HepG2 (cell line): ENCODE results near the gene STX8. TPM values are rescaled to one million over a fixed set of nuclear protein-coding genes. Genes with fewer than 3 reads are reported as not detected.

Source experiments
- ATAC-seq: fragments of 200-7000 bp; cut with Tn5 transposase; 3 replicates; pipeline ENCODE4 v1.9.1; 2020; ENCODE audit warnings: mild to moderate bottlenecking, moderate library complexity
- BruUV-seq: library from RNA; stranded (reverse); fragments of 400-500 nt; replicated peaks from 2 replicates; lab custom pipeline; 2021; lab: Mats Ljungman, UMichigan
- CTCF ChIA-PET: fragments of 300-600 bp; formaldehyde crosslinking; extraction: SDS; loops from one replicate; lab custom pipeline; 2021; ENCODE audit warnings: low total read pairs, inconsistent platforms, low intra/inter-chr PET ratio; lab: Yijun Ruan, JAX
- POLR2A ChIA-PET: fragments of 350-600 bp; sonication (Branson Sonifier 250); formaldehyde crosslinking; loops from one replicate; lab custom pipeline; 2020; ENCODE audit warnings: antibody characterized with exemption, inconsistent platforms; lab: Yijun Ruan, JAX
- DNase-seq: peaks from one replicate; pipeline ENCODE4 v3.0.0-alpha.2; 2015; ENCODE audit warnings: low spot score
- FAIRE-seq: peaks from 3 replicates; lab custom pipeline; 2011; peaks lifted over from hg19 to GRCh38; lab: Jason Lieb, UNC
- H2AFZ ChIP-seq: one replicate; pipeline ENCODE4 v1.6.1; 2011; ENCODE audit warnings: low read length, inconsistent platforms
- H3K27ac ChIP-seq: fragments of 300-600 bp; 3 replicates; pipeline ENCODE4 v1.8.0; 2011; ENCODE audit warnings: mixed run types, mild to moderate bottlenecking, mixed read lengths, low read length, inconsistent platforms; ENCODE audit not compliant: insufficient read depth; ENCODE audit errors: extremely low read length
- H3K27me3 ChIP-seq, 2 experiments: fragments of 200-600 bp in 1 of 2; 2 replicates in 1 of 2; 3 replicates in 1 of 2; pipeline versions ENCODE4 v1.6.0 to v1.8.0; 2011; ENCODE audit warnings: low read length in 2 of 2, mild to moderate bottlenecking in 2 of 2, moderate library complexity in 2 of 2, inconsistent platforms in 1 of 2; ENCODE audit not compliant: insufficient read depth in 2 of 2, control insufficient read depth in 1 of 2
- H3K36me3 ChIP-seq, 2 experiments: fragments of 200-600 bp in 1 of 2; replicated peaks in 1 of 2; 2 replicates in 1 of 2; 3 replicates in 1 of 2; pipeline versions ENCODE4 v1.5.1 to v1.8.0; 2011; ENCODE audit warnings: low read length in 2 of 2, inconsistent platforms in 1 of 2; ENCODE audit not compliant: insufficient read depth in 2 of 2, control insufficient read depth in 1 of 2
- H3K4me1 ChIP-seq: 2 replicates; pipeline ENCODE4 v1.5.1; 2012; ENCODE audit warnings: low read length, inconsistent platforms; ENCODE audit not compliant: insufficient read depth
- H3K4me2 ChIP-seq: 2 replicates; pipeline ENCODE4 v1.6.0; 2011; ENCODE audit warnings: low read depth, low read length, inconsistent platforms
- H3K4me3 ChIP-seq, 3 experiments: fragments of 200-600 bp in 1 of 3; sonication (generic), shearing (Covaris generic) in 1 of 3; replicated peaks in 1 of 3; 2 replicates each; pipeline ENCODE4 v1.5.1; 2011 to 2016; ENCODE audit warnings: low read length in 3 of 3, inconsistent platforms in 2 of 3, low read depth in 2 of 3, mild to moderate bottlenecking in 2 of 3, control low read depth in 1 of 3, mixed read lengths in 1 of 3; ENCODE audit not compliant: insufficient read depth in 1 of 3
- H3K79me2 ChIP-seq: one replicate; pipeline ENCODE4 v1.6.1; 2011; ENCODE audit warnings: low read length, inconsistent platforms; ENCODE audit not compliant: insufficient read depth
- H3K9ac ChIP-seq: 2 replicates; pipeline ENCODE4 v1.6.0; 2011; ENCODE audit warnings: mild to moderate bottlenecking, low read depth, low read length, inconsistent platforms; ENCODE audit not compliant: insufficient read depth
- H3K9me3 ChIP-seq: 2 replicates; pipeline ENCODE4 v1.5.1; 2012; ENCODE audit warnings: mild to moderate bottlenecking, low read length
- H4K20me1 ChIP-seq: 2 replicates; pipeline ENCODE4 v1.6.0; 2011; ENCODE audit warnings: inconsistent platforms, mild to moderate bottlenecking, low read length, moderate library complexity; ENCODE audit not compliant: insufficient read depth
- DPF2 ChIP-seq: sonication (generic); formaldehyde crosslinking; IDR thresholded peaks from 2 replicates; pipeline ENCODE4 v1.4.0; 2020; ENCODE audit warnings: mild to moderate bottlenecking, low read depth, missing genetic modification reagents, borderline replicate concordance
- FOXK2 ChIP-seq: fragments of 450-650 bp; IDR thresholded peaks from 2 replicates; pipeline ENCODE4 v1.6.1; 2016
- MEIS1 ChIP-seq: sonication (generic); formaldehyde crosslinking; IDR thresholded peaks from 2 replicates; pipeline ENCODE4 v1.9.0; 2021; ENCODE audit warnings: mild to moderate bottlenecking, missing genetic modification reagents, moderate library complexity, borderline replicate concordance
- MLLT10 ChIP-seq: sonication (generic); formaldehyde crosslinking; IDR thresholded peaks from 2 replicates; pipeline ENCODE4 v1.4.0; 2020; ENCODE audit warnings: missing genetic modification reagents
- WGBS: methylation state at CpG from one replicate; pipeline ENCODE4 v1.1.6; 2017; ENCODE audit warnings: low lambda C conversion rate; 5-methylcytosine and 5-hydroxymethylcytosine counted together
- in situ Hi-C: cut with HindIII; loops from 2 replicates; pipeline ENCODE4 v1.10.0; 2017; ENCODE audit warnings: low pct_unique_long_range_greater_than_20kb; ENCODE audit not compliant: extremely low pct_ligation_motif_present
- intact Hi-C: fragments of 100-400 bp; cut with micrococcal nuclease; formaldehyde crosslinking; loops from one replicate; pipeline ENCODE4 v1.10.0; 2022; ENCODE audit not compliant: unreplicated experiment
- polyA plus RNA-seq, 8 experiments: library from polyadenylated mRNA; depleted of rRNA in 3 of 8; stranded (reverse) in 7 of 8; unstranded in 1 of 8; fragments of >200 nt; fragmentation: Illumina TruSeq in 4 of 8; extraction: Trizol in 4 of 8; gene quantifications; 2 replicates each; pipeline versions ENCODE4 v1.2.1 to v1.2.3, GENCODE V29; 2011 to 2016; ENCODE audit warnings: low read depth in 4 of 8, missing spikeins in 1 of 8, mixed read lengths in 1 of 8; ENCODE audit not compliant: insufficient read depth in 1 of 8
- total RNA-seq, 5 experiments: library from RNA; depleted of rRNA; stranded (reverse); fragments of >200 nt; fragmentation: Illumina TruSeq; extraction: Trizol; gene quantifications; 2 replicates each; pipeline ENCODE4 v1.2.3, GENCODE V29; 2016; ENCODE audit warnings: low read depth in 1 of 5
- TF ChIP-seq, protein P1 (sequence below): sonication (generic); formaldehyde crosslinking; IDR thresholded peaks from 2 replicates; pipeline ENCODE4 v1.8.1; 2023; ENCODE audit warnings: mild to moderate bottlenecking, missing genetic modification reagents
- TF ChIP-seq, protein P2 (sequence below): sonication (generic); formaldehyde crosslinking; IDR thresholded peaks from 2 replicates; pipeline ENCODE4 v1.8.1; 2022; ENCODE audit warnings: mild to moderate bottlenecking, missing genetic modification reagents

The STX8 gene
- total and polyA plus RNA-seq, 2 of the 13 experiments (the other 11 are each of a cell fraction or from before 2014, with no cell fraction given), result 36.4 to 53.6 TPM

DNA sequence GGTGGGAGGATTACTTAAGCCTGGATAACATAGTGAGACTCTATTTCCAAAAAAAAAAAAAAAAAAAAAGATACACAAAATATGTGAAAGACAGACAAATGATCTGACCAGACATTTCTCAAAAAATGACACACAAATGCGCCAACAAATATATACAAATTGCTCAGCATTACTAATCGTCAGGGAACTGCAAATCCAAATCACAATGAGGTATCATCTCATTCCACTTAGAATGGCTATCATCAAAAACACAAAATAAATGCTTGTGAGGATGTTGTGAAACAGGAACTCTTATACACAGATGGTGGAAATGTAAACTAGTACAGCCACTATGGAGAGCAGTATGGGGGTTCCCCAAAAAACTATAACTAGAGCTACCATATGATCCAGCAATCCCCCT lies 62.4 kb downstream of the STX8 start (continued):
- TF ChIP-seq, protein P1, sequence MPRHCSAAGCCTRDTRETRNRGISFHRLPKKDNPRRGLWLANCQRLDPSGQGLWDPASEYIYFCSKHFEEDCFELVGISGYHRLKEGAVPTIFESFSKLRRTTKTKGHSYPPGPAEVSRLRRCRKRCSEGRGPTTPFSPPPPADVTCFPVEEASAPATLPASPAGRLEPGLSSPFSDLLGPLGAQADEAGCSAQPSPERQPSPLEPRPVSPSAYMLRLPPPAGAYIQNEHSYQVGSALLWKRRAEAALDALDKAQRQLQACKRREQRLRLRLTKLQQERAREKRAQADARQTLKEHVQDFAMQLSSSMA (CRISPR knock-in tag), result no peak
- TF ChIP-seq FOXK2, result no peak
- TF ChIP-seq, protein P2, sequence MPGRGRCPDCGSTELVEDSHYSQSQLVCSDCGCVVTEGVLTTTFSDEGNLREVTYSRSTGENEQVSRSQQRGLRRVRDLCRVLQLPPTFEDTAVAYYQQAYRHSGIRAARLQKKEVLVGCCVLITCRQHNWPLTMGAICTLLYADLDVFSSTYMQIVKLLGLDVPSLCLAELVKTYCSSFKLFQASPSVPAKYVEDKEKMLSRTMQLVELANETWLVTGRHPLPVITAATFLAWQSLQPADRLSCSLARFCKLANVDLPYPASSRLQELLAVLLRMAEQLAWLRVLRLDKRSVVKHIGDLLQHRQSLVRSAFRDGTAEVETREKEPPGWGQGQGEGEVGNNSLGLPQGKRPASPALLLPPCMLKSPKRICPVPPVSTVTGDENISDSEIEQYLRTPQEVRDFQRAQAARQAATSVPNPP (CRISPR knock-in tag), result no peak
- no peak for TF ChIP-seq DPF2 (CRISPR knock-in tag)
- no peak for TF ChIP-seq MLLT10 (CRISPR knock-in tag)

DNA sequence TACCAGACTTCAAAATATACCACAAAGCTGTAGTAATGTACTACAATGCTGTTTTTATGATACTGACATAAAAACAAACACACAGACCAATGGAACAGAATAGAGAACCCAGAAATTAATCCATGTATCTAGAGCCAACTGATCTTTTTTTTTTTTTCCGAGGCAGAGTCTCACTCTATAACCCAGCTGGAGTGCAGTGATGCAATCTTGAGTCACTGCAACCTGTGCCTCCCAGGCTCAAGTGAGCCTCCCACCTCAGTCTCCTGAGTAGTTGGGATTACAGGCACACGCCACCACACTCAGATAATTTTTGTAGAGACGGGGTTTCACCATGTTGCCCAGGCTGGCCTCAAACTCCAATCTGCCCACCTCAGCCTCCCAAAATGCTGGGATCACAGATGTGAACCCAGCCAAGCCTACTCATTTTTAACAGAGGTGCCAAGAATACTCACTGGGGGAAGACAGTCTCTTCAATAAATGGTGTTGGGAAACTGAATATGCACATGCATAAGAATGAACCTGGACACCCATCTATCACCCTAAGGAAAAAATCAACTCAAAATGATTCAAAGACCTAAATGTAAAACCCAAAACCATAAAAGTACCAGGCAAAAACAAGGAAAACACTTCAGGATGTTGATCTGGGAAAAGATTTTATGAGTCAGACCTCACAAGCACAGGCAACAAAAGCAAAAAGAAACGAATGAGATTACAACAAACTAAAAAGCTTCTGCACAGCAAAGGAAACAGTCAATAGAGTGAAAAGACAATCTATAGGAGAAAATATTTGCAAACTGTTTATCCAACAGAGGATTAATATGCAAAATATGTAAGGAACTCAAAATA lies 63.1 kb downstream of the STX8 start:
- no peak overlapping the region for H3K4me2 ChIP-seq
- peaks cover 15% of the 10 kb centered on the region; the same call in 1 of the 2 replicates for H3K9me3 ChIP-seq
- FAIRE-seq (no peak), DNase-seq (no peak), ATAC-seq (no peak)
- no peaks in the 10 kb centered on the region for H3K27me3 ChIP-seq
- 61% methylated on average over 4 of the region's 4 CpGs for WGBS
- H2AFZ ChIP-seq, result no peak overlapping the region
- ChIA-PET POLR2A (no interaction called here), CTCF (no interaction called here)
- intact Hi-C loops, result no loop called here
- no peaks in the 10 kb centered on the region for H4K20me1 ChIP-seq
- no peak overlapping the region for H3K9ac ChIP-seq
- H3K79me2 ChIP-seq, result no peaks in the 10 kb centered on the region
- no peaks in the 10 kb centered on the region for H3K36me3 ChIP-seq
- H3K4me3 ChIP-seq, result no peak overlapping the region
- in situ Hi-C loops, result loop anchor here (10.0 kb wide), 2 partner anchors 108 to 518 kb away; no protein-coding TSS in a partner anchor
- H3K27ac ChIP-seq, result no peak overlapping the region
- no peak for TF ChIP-seq MEIS1 (CRISPR knock-in tag)
- BruUV-seq, result no TSS peak
- H3K4me1 ChIP-seq, result no peaks in the 10 kb centered on the region
